A549 (cell line): ENCODE measurements around the gene AKAP9. TPM values are rescaled to one million over a fixed set of nuclear protein-coding genes. Genes with fewer than 3 reads are reported as not detected.

Experiments used
- ATAC-seq, 2 experiments: fragments of 200-7000 bp in 1 of 2; fragments of >200 bp in 1 of 2; cut with Nextera tagmentation in 1 of 2; cut with Tn5 transposase in 1 of 2; 3 replicates each; pipeline versions ENCODE4 v1.8.0 to v1.9.1; 2018 to 2020; ENCODE audit warnings: mild to moderate bottlenecking in 1 of 2, moderate library complexity in 1 of 2
- CTCF ChIA-PET: fragments of 300-600 bp; sonication (Branson Sonifier 250); formaldehyde crosslinking; extraction: SDS; loops from one replicate; lab custom pipeline; 2021; ENCODE audit warnings: antibody characterized with exemption, inconsistent platforms; lab: Yijun Ruan, JAX
- POLR2A ChIA-PET: fragments of 350-600 bp; formaldehyde crosslinking; extraction: SDS; loops from one replicate; lab custom pipeline; 2021; ENCODE audit warnings: antibody characterized with exemption, inconsistent platforms; lab: Yijun Ruan, JAX
- DNase-seq, 2 experiments: peaks; one replicate each; pipeline versions ENCODE4 v3.0.0 to v3.0.0-alpha.2; 2011 to 2016; ENCODE audit warnings: low read depth in 1 of 2, low spot score in 1 of 2
- FAIRE-seq: peaks from 2 replicates; lab custom pipeline; 2011; peaks lifted over from hg19 to GRCh38; lab: Jason Lieb, UNC
- H3K27ac ChIP-seq, 2 experiments: fragments of >200 bp; sonication (Bioruptor Twin); formaldehyde crosslinking; 3 replicates each; pipeline ENCODE4 v1.5.1; 2016 to 2017
- H3K4me1 ChIP-seq: fragments of >200 bp; sonication (Bioruptor Twin); formaldehyde crosslinking; 3 replicates; pipeline ENCODE4 v1.6.1; 2016
- H3K4me2 ChIP-seq: fragments of >200 bp; sonication (Bioruptor Twin); formaldehyde crosslinking; 3 replicates; pipeline ENCODE4 v1.6.1; 2016
- H3K4me3 ChIP-seq: fragments of >200 bp; sonication (Bioruptor Twin); formaldehyde crosslinking; 3 replicates; pipeline ENCODE4 v1.5.1; 2016
- H3K9me3 ChIP-seq: fragments of >200 bp; sonication (Bioruptor Twin); formaldehyde crosslinking; 3 replicates; pipeline ENCODE4 v1.6.1; 2016
- CBX2 ChIP-seq: fragments of 200-600 bp; sonication (generic); IDR thresholded peaks from 2 replicates; pipeline ENCODE4 v1.6.1; 2016; ENCODE audit warnings: low read depth, mild to moderate bottlenecking, borderline replicate concordance
- CHD4 ChIP-seq: fragments of 200-600 bp; sonication (generic); IDR thresholded peaks from 2 replicates; pipeline ENCODE4 v1.6.1; 2016; ENCODE audit warnings: antibody characterized with exemption, mild to moderate bottlenecking, borderline replicate concordance
- EHF ChIP-seq: fragments of 250-450 bp; sonication (Bioruptor Pico); IDR thresholded peaks from 2 replicates; pipeline ENCODE4 v1.5.0; 2020; ENCODE audit warnings: mild to moderate bottlenecking
- GATA3 ChIP-seq: IDR thresholded peaks from 2 replicates; pipeline ENCODE4 v1.6.1; 2012; ENCODE audit warnings: borderline replicate concordance
- HDAC2 ChIP-seq: fragments of 200-600 bp; sonication (generic); IDR thresholded peaks from 2 replicates; pipeline ENCODE4 v1.6.1; 2016
- HOXA7 ChIP-seq: fragments of 250-450 bp; sonication (Bioruptor Pico); IDR thresholded peaks from 2 replicates; pipeline ENCODE4 v1.5.0; 2020; ENCODE audit warnings: mild to moderate bottlenecking, moderate library complexity
- HOXB13 ChIP-seq: fragments of 250-450 bp; sonication (Bioruptor Pico); IDR thresholded peaks from 2 replicates; pipeline ENCODE4 v1.5.0; 2020; ENCODE audit warnings: low read depth, mild to moderate bottlenecking, moderate library complexity
- JUNB ChIP-seq: fragments of >200 bp; sonication (Bioruptor Twin); formaldehyde crosslinking; IDR thresholded peaks from 2 replicates; pipeline ENCODE4 v1.6.1; 2016
- MAFK ChIP-seq: fragments of 450-650 bp; IDR thresholded peaks from 2 replicates; pipeline ENCODE4 v1.6.1; 2014; ENCODE audit not compliant: partially characterized antibody
- MAZ ChIP-seq: fragments of 150-350 bp; IDR thresholded peaks from 2 replicates; pipeline ENCODE4 v1.6.1; 2014; ENCODE audit warnings: antibody characterized with exemption, low read depth, low read length, borderline replicate concordance
- PBX3 ChIP-seq: IDR thresholded peaks from 2 replicates; pipeline ENCODE4 v1.6.1; 2012
- PHF8 ChIP-seq: fragments of 200-600 bp; sonication (generic); IDR thresholded peaks from 2 replicates; pipeline ENCODE4 v1.6.1; 2016; ENCODE audit warnings: low read depth, mild to moderate bottlenecking, antibody characterized with exemption, moderate library complexity, borderline replicate concordance
- RARB ChIP-seq: fragments of 250-450 bp; sonication (Bioruptor Pico); IDR thresholded peaks from 2 replicates; pipeline ENCODE4 v1.8.0; 2021; ENCODE audit warnings: mild to moderate bottlenecking, moderate library complexity
- RCOR1 ChIP-seq: fragments of 150-350 bp; IDR thresholded peaks from 2 replicates; pipeline ENCODE4 v1.6.1; 2014; ENCODE audit warnings: antibody characterized with exemption, low read length, low read depth
- TFCP2L1 ChIP-seq: fragments of 250-450 bp; sonication (Bioruptor Pico); IDR thresholded peaks from 2 replicates; pipeline ENCODE4 v1.5.0; 2021; ENCODE audit warnings: mild to moderate bottlenecking
- TP53 ChIP-seq: fragments of 250-450 bp; sonication (Bioruptor Pico); IDR thresholded peaks from 2 replicates; pipeline ENCODE4 v1.5.0; 2021; ENCODE audit warnings: mild to moderate bottlenecking, moderate library complexity
- ZC3H11A ChIP-seq: fragments of 450-650 bp; IDR thresholded peaks from 2 replicates; pipeline ENCODE4 v1.6.1; 2014; ENCODE audit warnings: antibody characterized with exemption, mild to moderate bottlenecking
- ZFP36 ChIP-seq: fragments of 450-650 bp; IDR thresholded peaks from 2 replicates; pipeline ENCODE4 v1.6.1; 2014; ENCODE audit warnings: borderline replicate concordance; ENCODE audit not compliant: partially characterized antibody
- ZNF302 ChIP-seq: fragments of 250-450 bp; sonication (Bioruptor Pico); IDR thresholded peaks from 2 replicates; pipeline ENCODE4 v1.9.0; 2021; ENCODE audit warnings: inconsistent platforms, mild to moderate bottlenecking, moderate library complexity
- ZSCAN20 ChIP-seq: fragments of 250-450 bp; sonication (Bioruptor Pico); IDR thresholded peaks from 2 replicates; pipeline ENCODE4 v1.8.0; 2022; ENCODE audit warnings: mild to moderate bottlenecking, moderate library complexity
- WGBS: methylation state at CpG from one replicate; pipeline ENCODE4 v1.1.6; 2017; ENCODE audit errors: missing lambda C conversion rate; 5-methylcytosine and 5-hydroxymethylcytosine counted together
- polyA plus RNA-seq, 4 experiments: library from polyadenylated mRNA; depleted of rRNA in 3 of 4; stranded (reverse); fragments of >200 nt; fragmentation: RNase III in 1 of 4; extraction: RNeasy Plus Mini Kit Qiagen cat#74134 plus additional on column Dnase treatment in 1 of 4; gene quantifications; 2 replicates in 3 of 4; 3 replicates in 1 of 4; pipeline ENCODE4 v1.2.3, GENCODE V29; 2011 to 2017
- TF ChIP-seq, protein P1 (sequence below): IDR thresholded peaks from 2 replicates; pipeline ENCODE4 v1.6.1; 2012; ENCODE audit warnings: low read depth, borderline replicate concordance
- TF ChIP-seq, protein P2 (sequence below): fragments of 150-350 bp; IDR thresholded peaks from 2 replicates; pipeline ENCODE4 v1.6.1; 2014; ENCODE audit warnings: low read depth, mild to moderate bottlenecking, low read length
- TF ChIP-seq, protein P3 (sequence below): fragments of >200 bp; sonication (Bioruptor Twin); formaldehyde crosslinking; IDR thresholded peaks from 3 replicates; pipeline ENCODE4 v1.5.1; 2016
- TF ChIP-seq, protein P4 (sequence below): fragments of >200 bp; sonication (Bioruptor Twin); formaldehyde crosslinking; IDR thresholded peaks from 2 replicates; pipeline ENCODE4 v1.6.1; 2016
- TF ChIP-seq, protein P5 (sequence below): fragments of 200-600 bp; sonication (generic); IDR thresholded peaks from 2 replicates; pipeline ENCODE4 v1.6.1; 2016; ENCODE audit warnings: antibody characterized with exemption, mild to moderate bottlenecking, moderate library complexity

The AKAP9 gene
- polyA plus RNA-seq, 2 of the 4 experiments (the other 2 are of a cell fraction) = 11.7 to 32.3 TPM

DNA sequence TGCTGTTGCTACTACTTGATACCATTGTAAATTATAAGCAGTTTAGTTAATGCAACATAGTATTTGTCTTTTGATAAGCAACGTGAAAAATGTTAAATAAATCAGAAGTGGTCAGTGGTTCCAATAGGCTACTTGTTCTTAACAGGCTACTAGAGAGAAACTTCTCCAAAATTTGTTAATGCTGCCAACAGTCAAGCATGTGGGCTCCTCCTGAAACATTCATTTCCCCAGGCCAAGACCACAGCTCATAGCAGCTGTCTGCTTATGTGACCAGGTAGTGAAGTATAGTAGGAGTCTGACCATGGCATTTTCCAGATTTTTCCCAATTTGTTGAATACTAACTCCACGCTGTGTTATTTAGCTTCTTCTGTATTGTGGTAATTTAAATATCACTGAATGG lies 112.7 kb downstream of the AKAP9 start:
- H3K9me3 ChIP-seq = no peaks in the 10 kb centered on the region
- FAIRE-seq (no peak), DNase-seq (no peak), ATAC-seq (no peak)
- H3K4me2 ChIP-seq = no peak overlapping the region
- no peak overlapping the region for H3K4me3 ChIP-seq
- CTCF ChIA-PET = no interaction called here
- WGBS = 88% methylated on average over 2 of the region's 2 CpGs
- POLR2A ChIA-PET = no interaction called here
- H3K4me1 ChIP-seq = no peaks in the 10 kb centered on the region
- TF ChIP-seq HOXB13 (CRISPR knock-in tag) (no peak), ZSCAN20 (CRISPR knock-in tag) (no peak), ZFP36 (no peak), GATA3 (no peak), TFCP2L1 (CRISPR knock-in tag) (no peak), ZNF302 (CRISPR knock-in tag) (no peak), CBX2 (no peak), PHF8 (no peak), EHF (CRISPR knock-in tag) (no peak), HOXA7 (CRISPR knock-in tag) (no peak), PBX3 (no peak), RCOR1 (no peak), CHD4 (no peak), MAFK (no peak), RARB (CRISPR knock-in tag) (no peak)
- TF ChIP-seq, protein P1, sequence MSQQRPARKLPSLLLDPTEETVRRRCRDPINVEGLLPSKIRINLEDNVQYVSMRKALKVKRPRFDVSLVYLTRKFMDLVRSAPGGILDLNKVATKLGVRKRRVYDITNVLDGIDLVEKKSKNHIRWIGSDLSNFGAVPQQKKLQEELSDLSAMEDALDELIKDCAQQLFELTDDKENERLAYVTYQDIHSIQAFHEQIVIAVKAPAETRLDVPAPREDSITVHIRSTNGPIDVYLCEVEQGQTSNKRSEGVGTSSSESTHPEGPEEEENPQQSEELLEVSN = no peak
- TF ChIP-seq, protein P2, sequence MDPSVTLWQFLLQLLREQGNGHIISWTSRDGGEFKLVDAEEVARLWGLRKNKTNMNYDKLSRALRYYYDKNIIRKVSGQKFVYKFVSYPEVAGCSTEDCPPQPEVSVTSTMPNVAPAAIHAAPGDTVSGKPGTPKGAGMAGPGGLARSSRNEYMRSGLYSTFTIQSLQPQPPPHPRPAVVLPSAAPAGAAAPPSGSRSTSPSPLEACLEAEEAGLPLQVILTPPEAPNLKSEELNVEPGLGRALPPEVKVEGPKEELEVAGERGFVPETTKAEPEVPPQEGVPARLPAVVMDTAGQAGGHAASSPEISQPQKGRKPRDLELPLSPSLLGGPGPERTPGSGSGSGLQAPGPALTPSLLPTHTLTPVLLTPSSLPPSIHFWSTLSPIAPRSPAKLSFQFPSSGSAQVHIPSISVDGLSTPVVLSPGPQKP = no peak
- TF ChIP-seq, protein P3, sequence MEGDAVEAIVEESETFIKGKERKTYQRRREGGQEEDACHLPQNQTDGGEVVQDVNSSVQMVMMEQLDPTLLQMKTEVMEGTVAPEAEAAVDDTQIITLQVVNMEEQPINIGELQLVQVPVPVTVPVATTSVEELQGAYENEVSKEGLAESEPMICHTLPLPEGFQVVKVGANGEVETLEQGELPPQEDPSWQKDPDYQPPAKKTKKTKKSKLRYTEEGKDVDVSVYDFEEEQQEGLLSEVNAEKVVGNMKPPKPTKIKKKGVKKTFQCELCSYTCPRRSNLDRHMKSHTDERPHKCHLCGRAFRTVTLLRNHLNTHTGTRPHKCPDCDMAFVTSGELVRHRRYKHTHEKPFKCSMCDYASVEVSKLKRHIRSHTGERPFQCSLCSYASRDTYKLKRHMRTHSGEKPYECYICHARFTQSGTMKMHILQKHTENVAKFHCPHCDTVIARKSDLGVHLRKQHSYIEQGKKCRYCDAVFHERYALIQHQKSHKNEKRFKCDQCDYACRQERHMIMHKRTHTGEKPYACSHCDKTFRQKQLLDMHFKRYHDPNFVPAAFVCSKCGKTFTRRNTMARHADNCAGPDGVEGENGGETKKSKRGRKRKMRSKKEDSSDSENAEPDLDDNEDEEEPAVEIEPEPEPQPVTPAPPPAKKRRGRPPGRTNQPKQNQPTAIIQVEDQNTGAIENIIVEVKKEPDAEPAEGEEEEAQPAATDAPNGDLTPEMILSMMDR = no peak
- TF ChIP-seq, protein P4, sequence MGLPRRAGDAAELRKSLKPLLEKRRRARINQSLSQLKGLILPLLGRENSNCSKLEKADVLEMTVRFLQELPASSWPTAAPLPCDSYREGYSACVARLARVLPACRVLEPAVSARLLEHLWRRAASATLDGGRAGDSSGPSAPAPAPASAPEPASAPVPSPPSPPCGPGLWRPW = no peak
- no peak overlapping the region for H3K27ac ChIP-seq

DNA sequence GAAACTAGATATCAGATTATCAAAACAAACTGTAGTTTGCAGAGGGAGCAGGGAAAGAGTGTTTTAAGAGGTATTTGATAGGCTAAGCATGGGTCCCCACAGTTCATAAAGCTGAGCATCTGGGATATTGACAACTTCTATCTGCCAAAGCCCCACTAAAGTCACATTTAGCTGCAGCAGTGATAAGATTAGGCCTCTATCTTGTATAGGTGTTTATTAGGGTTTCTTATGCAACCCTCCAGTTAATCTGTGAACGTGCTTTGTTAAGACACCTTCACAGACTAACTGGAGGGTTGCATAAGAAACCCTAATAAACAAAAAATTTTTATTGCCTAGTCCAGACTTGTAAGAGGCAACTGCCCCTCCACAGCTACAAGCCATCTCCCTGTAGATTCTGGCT lies 115.6 kb downstream of the AKAP9 start:
- ChIA-PET CTCF (interaction anchor here (0.5 to 1.3 kb wide), 2 partner anchors 19 to 24 kb away, joined by 3 read pairs; no protein-coding TSS in a partner anchor), POLR2A (no interaction called here)
- Histone ChIP-seq H3K4me3 (no peak overlapping the region), H3K4me1 (no peaks in the 10 kb centered on the region), H3K27ac (no peak overlapping the region), H3K9me3 (no peaks in the 10 kb centered on the region), H3K4me2 (no peak overlapping the region)
- DNase-seq (no peak), FAIRE-seq (no peak), ATAC-seq (no peak)
- TF ChIP-seq ZC3H11A (no peak), MAZ (no peak), HDAC2 (no peak), TFCP2L1 (CRISPR knock-in tag) (no peak), PHF8 (no peak), JUNB (no peak), TP53 (CRISPR knock-in tag) (no peak), RARB (CRISPR knock-in tag) (no peak)
- TF ChIP-seq, protein P5, sequence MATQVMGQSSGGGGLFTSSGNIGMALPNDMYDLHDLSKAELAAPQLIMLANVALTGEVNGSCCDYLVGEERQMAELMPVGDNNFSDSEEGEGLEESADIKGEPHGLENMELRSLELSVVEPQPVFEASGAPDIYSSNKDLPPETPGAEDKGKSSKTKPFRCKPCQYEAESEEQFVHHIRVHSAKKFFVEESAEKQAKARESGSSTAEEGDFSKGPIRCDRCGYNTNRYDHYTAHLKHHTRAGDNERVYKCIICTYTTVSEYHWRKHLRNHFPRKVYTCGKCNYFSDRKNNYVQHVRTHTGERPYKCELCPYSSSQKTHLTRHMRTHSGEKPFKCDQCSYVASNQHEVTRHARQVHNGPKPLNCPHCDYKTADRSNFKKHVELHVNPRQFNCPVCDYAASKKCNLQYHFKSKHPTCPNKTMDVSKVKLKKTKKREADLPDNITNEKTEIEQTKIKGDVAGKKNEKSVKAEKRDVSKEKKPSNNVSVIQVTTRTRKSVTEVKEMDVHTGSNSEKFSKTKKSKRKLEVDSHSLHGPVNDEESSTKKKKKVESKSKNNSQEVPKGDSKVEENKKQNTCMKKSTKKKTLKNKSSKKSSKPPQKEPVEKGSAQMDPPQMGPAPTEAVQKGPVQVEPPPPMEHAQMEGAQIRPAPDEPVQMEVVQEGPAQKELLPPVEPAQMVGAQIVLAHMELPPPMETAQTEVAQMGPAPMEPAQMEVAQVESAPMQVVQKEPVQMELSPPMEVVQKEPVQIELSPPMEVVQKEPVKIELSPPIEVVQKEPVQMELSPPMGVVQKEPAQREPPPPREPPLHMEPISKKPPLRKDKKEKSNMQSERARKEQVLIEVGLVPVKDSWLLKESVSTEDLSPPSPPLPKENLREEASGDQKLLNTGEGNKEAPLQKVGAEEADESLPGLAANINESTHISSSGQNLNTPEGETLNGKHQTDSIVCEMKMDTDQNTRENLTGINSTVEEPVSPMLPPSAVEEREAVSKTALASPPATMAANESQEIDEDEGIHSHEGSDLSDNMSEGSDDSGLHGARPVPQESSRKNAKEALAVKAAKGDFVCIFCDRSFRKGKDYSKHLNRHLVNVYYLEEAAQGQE = no peak
- TF ChIP-seq, protein P4 = no peak
- WGBS = 85% methylated on average over 1 of the region's 1 CpG
